ENCODE results near the gene NUP98. TPM values are rescaled to one million over a fixed set of nuclear protein-coding genes. Genes with fewer than 3 reads are reported as not detected.

The NUP98 gene
- total RNA-seq, 1 experiment from 2014 or later: 59.7 TPM

DNA sequence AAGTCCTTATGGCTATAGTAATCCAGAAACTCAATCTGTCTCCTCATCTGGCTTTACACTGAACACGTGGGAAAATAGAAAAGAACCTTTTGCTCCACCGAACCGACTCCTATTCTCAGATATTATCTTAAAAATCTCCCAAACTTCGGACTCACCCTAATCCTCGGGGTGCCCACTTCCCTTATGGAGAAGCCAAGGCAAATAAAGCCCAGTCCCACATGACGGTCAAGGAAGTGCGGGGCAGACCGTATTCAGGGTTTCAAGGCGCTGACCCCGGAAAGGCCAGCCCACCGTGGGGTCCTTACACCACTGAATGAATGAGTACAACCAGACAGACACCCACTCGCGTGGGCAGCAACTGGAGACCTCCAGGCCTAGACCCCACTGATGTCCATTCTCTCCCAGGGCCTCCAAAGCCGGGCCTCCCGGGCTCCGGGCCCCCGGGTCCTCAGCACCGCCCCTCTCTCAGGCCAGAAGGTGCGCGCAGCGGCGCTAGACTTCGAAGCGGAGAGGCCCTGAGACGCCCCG, 489 bp downstream of the NUP98 start:
- H3K27ac ChIP-seq: peak overlapping the region; percentile 42; the same call in 1 of the 2 replicates
- peak in 1 of 2 experiments; percentile 2 for DNase-seq
- peaks cover 54% of the 10 kb centered on the region for H3K79me2 ChIP-seq (ENCODE audit: low read depth)
- H3K4me3 ChIP-seq: peak overlapping the region; percentile 86
- no peaks in the 10 kb centered on the region for H3K9me2 ChIP-seq (ENCODE audit: insufficient read depth)
- H3K36me3 ChIP-seq (ENCODE audit: low read depth): peaks cover 6% of the 10 kb centered on the region; the same call in 1 of the 2 replicates
- no peaks in the 10 kb centered on the region for H3K27me3 ChIP-seq (ENCODE audit: insufficient read depth, low read depth)
- TF ChIP-seq, protein P1, sequence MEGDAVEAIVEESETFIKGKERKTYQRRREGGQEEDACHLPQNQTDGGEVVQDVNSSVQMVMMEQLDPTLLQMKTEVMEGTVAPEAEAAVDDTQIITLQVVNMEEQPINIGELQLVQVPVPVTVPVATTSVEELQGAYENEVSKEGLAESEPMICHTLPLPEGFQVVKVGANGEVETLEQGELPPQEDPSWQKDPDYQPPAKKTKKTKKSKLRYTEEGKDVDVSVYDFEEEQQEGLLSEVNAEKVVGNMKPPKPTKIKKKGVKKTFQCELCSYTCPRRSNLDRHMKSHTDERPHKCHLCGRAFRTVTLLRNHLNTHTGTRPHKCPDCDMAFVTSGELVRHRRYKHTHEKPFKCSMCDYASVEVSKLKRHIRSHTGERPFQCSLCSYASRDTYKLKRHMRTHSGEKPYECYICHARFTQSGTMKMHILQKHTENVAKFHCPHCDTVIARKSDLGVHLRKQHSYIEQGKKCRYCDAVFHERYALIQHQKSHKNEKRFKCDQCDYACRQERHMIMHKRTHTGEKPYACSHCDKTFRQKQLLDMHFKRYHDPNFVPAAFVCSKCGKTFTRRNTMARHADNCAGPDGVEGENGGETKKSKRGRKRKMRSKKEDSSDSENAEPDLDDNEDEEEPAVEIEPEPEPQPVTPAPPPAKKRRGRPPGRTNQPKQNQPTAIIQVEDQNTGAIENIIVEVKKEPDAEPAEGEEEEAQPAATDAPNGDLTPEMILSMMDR (conservative IDR thresholded peaks at IDR 0.05): no peak
- TF ChIP-seq EZH2 (IDR thresholded peaks at IDR 0.05; ENCODE audit: low read depth): no peak
- H3K9me3 ChIP-seq (ENCODE audit: insufficient read depth, low read depth): no peaks in the 10 kb centered on the region
- H2AFZ ChIP-seq: peak overlapping the region; percentile 40; the same call in 1 of the 2 replicates
- H3K4me1 ChIP-seq (replicated peaks; ENCODE audit: insufficient read depth): peaks cover 17% of the 10 kb centered on the region
- ChIA-PET POLR2A (ENCODE audit: unreplicated experiment) (interaction anchor here (0.6 kb wide), 1 partner anchor 120 kb away, joined by 3 read pairs; no protein-coding TSS in a partner anchor), CTCF (interaction anchor here (0.6 kb wide), 1 partner anchor 58 kb away, joined by 3 read pairs; no protein-coding TSS in a partner anchor)
- intact Hi-C loops (cut with micrococcal nuclease; ENCODE audit: unreplicated experiment): no loop called here
- no peaks in the 10 kb centered on the region; the same call in 1 of the 2 replicates for H3F3A ChIP-seq (ENCODE audit: insufficient read depth, low read depth)
- H3K4me2 ChIP-seq: peak overlapping the region; percentile 94
- TSS peak; percentile 42 for BruUV-seq (replicated peaks)
- peaks cover 29% of the 10 kb centered on the region for H4K20me1 ChIP-seq (ENCODE audit: insufficient read depth)

DNA sequence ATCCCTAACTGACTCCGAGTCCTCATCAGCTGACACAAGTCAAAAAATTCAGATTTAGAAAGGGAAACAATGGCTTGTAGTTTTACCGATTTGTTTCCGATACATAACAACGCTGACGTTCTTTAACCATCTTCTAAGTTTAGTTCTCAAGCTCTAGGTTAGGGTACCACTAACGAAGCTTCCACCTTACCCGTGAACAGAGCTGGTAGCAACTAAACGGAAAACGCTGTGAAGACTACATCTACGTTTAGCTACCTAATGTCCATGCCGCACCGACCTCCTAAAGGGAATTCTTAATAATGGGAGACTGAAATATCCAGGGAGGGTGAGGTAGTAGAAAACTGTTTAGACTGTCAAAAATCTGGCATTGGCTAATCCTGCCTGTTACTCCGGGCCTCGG, 1.0 kb downstream of the NUP98 start:
- Histone ChIP-seq H3K4me1 (replicated peaks; ENCODE audit: insufficient read depth) (peaks cover 17% of the 10 kb centered on the region), H2AFZ (no peak overlapping the region), H4K20me1 (ENCODE audit: insufficient read depth) (peaks cover 29% of the 10 kb centered on the region), H3K4me3 (peak overlapping the region; percentile 86), H3K36me3 (ENCODE audit: low read depth) (peaks cover 6% of the 10 kb centered on the region; the same call in 1 of the 2 replicates), H3K4me2 (peak overlapping the region; percentile 94), H3F3A (ENCODE audit: insufficient read depth, low read depth) (no peaks in the 10 kb centered on the region; the same call in 1 of the 2 replicates), H3K9me2 (ENCODE audit: insufficient read depth) (no peaks in the 10 kb centered on the region), H3K27me3 (ENCODE audit: insufficient read depth, low read depth) (no peaks in the 10 kb centered on the region), H3K9me3 (ENCODE audit: insufficient read depth, low read depth) (no peaks in the 10 kb centered on the region), H3K27ac (no peak overlapping the region), H3K79me2 (ENCODE audit: low read depth) (peaks cover 59% of the 10 kb centered on the region)
- ChIA-PET POLR2A (ENCODE audit: unreplicated experiment) (interaction anchor here (0.6 kb wide), 1 partner anchor 119 kb away, joined by 3 read pairs; no protein-coding TSS in a partner anchor), CTCF (interaction anchor here (0.6 kb wide), 1 partner anchor 59 kb away, joined by 3 read pairs; no protein-coding TSS in a partner anchor)
- BruUV-seq (replicated peaks): no TSS peak
- DNase-seq: no peak
- no peak for TF ChIP-seq EZH2 (IDR thresholded peaks at IDR 0.05; ENCODE audit: low read depth)
- TF ChIP-seq, protein P1 (conservative IDR thresholded peaks at IDR 0.05): no peak
- intact Hi-C loops (cut with micrococcal nuclease; ENCODE audit: unreplicated experiment): no loop called here

DNA sequence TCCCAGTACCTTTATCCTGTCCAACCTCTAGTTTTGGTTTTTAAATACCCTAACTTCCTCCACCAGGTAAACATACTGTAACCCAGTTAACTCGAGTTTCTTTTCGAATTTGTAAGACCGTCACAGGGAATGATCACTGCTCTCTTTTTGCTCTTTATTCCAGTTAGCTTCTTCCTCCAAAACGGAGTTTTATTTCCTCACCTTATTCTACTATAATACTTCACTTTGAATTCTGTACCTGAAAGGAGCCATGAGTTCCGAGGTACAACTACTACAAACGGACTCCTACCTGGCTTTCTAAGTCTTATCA, 1.4 kb downstream of the NUP98 start:
- Histone ChIP-seq H3K4me1 (replicated peaks; ENCODE audit: insufficient read depth) (peaks cover 17% of the 10 kb centered on the region), H3K4me3 (peak overlapping the region; percentile 86), H3K9me3 (ENCODE audit: insufficient read depth, low read depth) (no peaks in the 10 kb centered on the region), H3F3A (ENCODE audit: insufficient read depth, low read depth) (no peaks in the 10 kb centered on the region; the same call in 1 of the 2 replicates), H3K27me3 (ENCODE audit: insufficient read depth, low read depth) (no peaks in the 10 kb centered on the region), H3K27ac (no peak overlapping the region), H3K36me3 (ENCODE audit: low read depth) (peaks cover 6% of the 10 kb centered on the region; the same call in 1 of the 2 replicates), H3K4me2 (peak overlapping the region; percentile 94), H3K9me2 (ENCODE audit: insufficient read depth) (no peaks in the 10 kb centered on the region), H4K20me1 (ENCODE audit: insufficient read depth) (peaks cover 29% of the 10 kb centered on the region), H3K79me2 (ENCODE audit: low read depth) (peaks cover 63% of the 10 kb centered on the region), H2AFZ (no peak overlapping the region)
- intact Hi-C loops (cut with micrococcal nuclease; ENCODE audit: unreplicated experiment): no loop called here
- no peak for DNase-seq
- BruUV-seq (replicated peaks): no TSS peak
- TF ChIP-seq, protein P1 (conservative IDR thresholded peaks at IDR 0.05): no peak
- no peak for TF ChIP-seq EZH2 (IDR thresholded peaks at IDR 0.05; ENCODE audit: low read depth)
- CTCF ChIA-PET: interaction anchor here (0.6 kb wide), 1 partner anchor 18 kb away, joined by 9 read pairs; no protein-coding TSS in a partner anchor
- POLR2A ChIA-PET (ENCODE audit: unreplicated experiment): interaction anchor here (0.6 kb wide), 1 partner anchor 211 kb away, joined by 9 read pairs; no protein-coding TSS in a partner anchor
